HEK293T (cell line): ENCODE data around the gene KIF3A.

Experiments used
- BHLHE40 ChIP-seq: fragments of 450-650 bp; IDR thresholded peaks from 2 replicates; pipeline ENCODE4 v1.6.1; 2016; ENCODE audit warnings: mild to moderate bottlenecking, moderate library complexity, borderline replicate concordance
- ELF4 ChIP-seq: fragments of 450-650 bp; IDR thresholded peaks from 2 replicates; pipeline ENCODE4 v1.6.1; 2017; ENCODE audit warnings: antibody characterized with exemption
- FOXK2 ChIP-seq: fragments of 450-650 bp; IDR thresholded peaks from 2 replicates; pipeline ENCODE4 v1.6.1; 2016; ENCODE audit warnings: mild to moderate bottlenecking
- FOXM1 ChIP-seq: fragments of 450-650 bp; IDR thresholded peaks from 2 replicates; pipeline ENCODE4 v1.6.1; 2017; ENCODE audit warnings: mild to moderate bottlenecking, borderline replicate concordance
- HDGF ChIP-seq: fragments of 450-650 bp; IDR thresholded peaks from 2 replicates; pipeline ENCODE4 v1.6.1; 2017; ENCODE audit warnings: antibody characterized with exemption, borderline replicate concordance
- NFRKB ChIP-seq: fragments of 450-650 bp; IDR thresholded peaks from 2 replicates; pipeline ENCODE4 v1.6.1; 2016; ENCODE audit warnings: mild to moderate bottlenecking, moderate library complexity
- SP1 ChIP-seq: fragments of 450-650 bp; IDR thresholded peaks from 2 replicates; pipeline ENCODE4 v1.6.1; 2017
- TARDBP ChIP-seq: fragments of 450-650 bp; IDR thresholded peaks from 2 replicates; pipeline ENCODE4 v1.6.1; 2016
- ZNF384 ChIP-seq: fragments of 450-650 bp; IDR thresholded peaks from 2 replicates; pipeline ENCODE4 v1.6.1; 2016
- TF ChIP-seq, protein P1 (sequence below): fragments of 450-650 bp; IDR thresholded peaks from 2 replicates; pipeline ENCODE4 v1.6.1; 2016

DNA sequence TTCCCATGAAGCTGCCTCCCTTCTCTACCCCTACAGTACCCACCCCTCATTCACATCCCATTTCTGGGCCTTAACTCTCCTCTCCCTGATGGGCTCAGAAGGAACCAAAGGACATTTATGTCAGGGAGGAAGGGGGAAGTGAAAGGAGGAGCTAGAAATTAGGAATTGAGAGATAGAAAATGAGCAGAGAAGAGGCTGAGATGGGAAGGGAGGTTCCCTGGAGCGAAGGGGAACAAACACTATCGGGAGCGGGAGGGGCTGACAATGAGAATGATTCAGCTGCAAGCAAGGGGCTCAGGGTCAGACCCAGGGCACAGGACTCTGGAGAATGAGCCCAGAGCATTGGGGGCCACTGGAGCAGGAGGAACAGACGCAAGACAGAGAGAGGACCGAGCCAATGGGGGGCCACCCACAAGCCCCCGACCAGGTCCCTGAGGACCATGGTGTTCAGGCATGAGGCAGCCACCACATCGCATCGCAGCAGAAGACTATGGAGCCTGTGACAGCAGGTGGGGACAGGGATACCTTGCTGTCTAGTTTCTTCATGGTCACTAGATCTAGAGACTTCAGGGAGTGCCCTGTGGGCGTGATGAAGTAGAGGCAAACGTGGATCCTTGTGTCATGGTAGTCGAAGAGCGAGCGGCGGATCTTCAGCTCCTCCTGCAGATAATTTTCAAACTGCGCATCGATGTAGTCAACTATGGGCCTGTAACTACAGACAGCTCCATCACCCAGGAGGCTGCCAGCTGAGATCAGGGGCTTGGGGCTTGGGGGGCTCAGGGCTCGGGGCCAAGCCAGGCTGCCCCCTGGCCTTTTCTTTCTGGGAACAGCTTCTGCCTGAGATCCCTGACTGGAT is 26.1 kb upstream of the KIF3A start:
- TF ChIP-seq SP1: no peak
- no peak for TF ChIP-seq HDGF
- no peak for TF ChIP-seq FOXM1
- TF ChIP-seq NFRKB: no peak
- no peak for TF ChIP-seq ELF4
- TF ChIP-seq FOXK2: no peak
- TF ChIP-seq, protein P1, sequence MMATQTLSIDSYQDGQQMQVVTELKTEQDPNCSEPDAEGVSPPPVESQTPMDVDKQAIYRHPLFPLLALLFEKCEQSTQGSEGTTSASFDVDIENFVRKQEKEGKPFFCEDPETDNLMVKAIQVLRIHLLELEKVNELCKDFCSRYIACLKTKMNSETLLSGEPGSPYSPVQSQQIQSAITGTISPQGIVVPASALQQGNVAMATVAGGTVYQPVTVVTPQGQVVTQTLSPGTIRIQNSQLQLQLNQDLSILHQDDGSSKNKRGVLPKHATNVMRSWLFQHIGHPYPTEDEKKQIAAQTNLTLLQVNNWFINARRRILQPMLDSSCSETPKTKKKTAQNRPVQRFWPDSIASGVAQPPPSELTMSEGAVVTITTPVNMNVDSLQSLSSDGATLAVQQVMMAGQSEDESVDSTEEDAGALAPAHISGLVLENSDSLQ: no peak
- no peak for TF ChIP-seq BHLHE40
- no peak for TF ChIP-seq TARDBP
- no peak for TF ChIP-seq ZNF384
